SK-N-SH (cell line): ENCODE results near the gene ZBTB5.

Source experiments
- CHD2 ChIP-seq: fragments of 150-350 bp; IDR thresholded peaks from 2 replicates; pipeline ENCODE4 v1.6.1; 2018; ENCODE audit warnings: low read length; ENCODE audit not compliant: partially characterized antibody
- EP300 ChIP-seq, 2 experiments: IDR thresholded peaks; 2 replicates each; pipeline versions ENCODE4 v1.4.0 to v1.6.1; 2012; ENCODE audit warnings: borderline replicate concordance in 1 of 2, low read depth in 1 of 2, low read length in 1 of 2
- EZH2phosphoT487 ChIP-seq: fragments of 200-600 bp; sonication (generic); IDR thresholded peaks from 2 replicates; pipeline ENCODE4 v1.6.1; 2017; ENCODE audit warnings: low read depth, mixed run types, mild to moderate bottlenecking, antibody characterized with exemption, moderate library complexity, borderline replicate concordance
- GABPA ChIP-seq: IDR thresholded peaks from 2 replicates; pipeline ENCODE4 v1.4.0; 2012; ENCODE audit warnings: low read depth, mild to moderate bottlenecking
- POLR2AphosphoS5 ChIP-seq: IDR thresholded peaks from 2 replicates; pipeline ENCODE4 v1.6.1; 2012; ENCODE audit warnings: low read depth, low read length
- RAD21 ChIP-seq: IDR thresholded peaks from 2 replicates; pipeline ENCODE4 v1.6.1; 2012; ENCODE audit warnings: mild to moderate bottlenecking, low read length
- TAF1 ChIP-seq: IDR thresholded peaks from 2 replicates; pipeline ENCODE4 v1.6.1; 2012; ENCODE audit warnings: low read depth, mild to moderate bottlenecking, low read length, moderate library complexity, borderline replicate concordance
- YY1 ChIP-seq: IDR thresholded peaks from 2 replicates; pipeline ENCODE4 v1.4.0; 2012; ENCODE audit warnings: low read depth, mild to moderate bottlenecking
- TF ChIP-seq, protein P1 (sequence below): fragments of 200-600 bp; sonication (generic); IDR thresholded peaks from 2 replicates; pipeline ENCODE4 v1.6.1; 2017; ENCODE audit warnings: antibody characterized with exemption, mild to moderate bottlenecking, moderate library complexity
- TF ChIP-seq, protein P2 (sequence below): IDR thresholded peaks from 2 replicates; pipeline ENCODE4 v1.4.0; 2012; ENCODE audit warnings: low read depth
- TF ChIP-seq, protein P3 (sequence below): IDR thresholded peaks from 2 replicates; pipeline ENCODE4 v1.4.0; 2012; ENCODE audit warnings: low read depth, borderline replicate concordance
- TF ChIP-seq, protein P4 (sequence below): fragments of 150-350 bp; IDR thresholded peaks from 2 replicates; pipeline ENCODE4 v1.6.1; 2017; ENCODE audit warnings: antibody characterized with exemption, low read length, low read depth, borderline replicate concordance

DNA sequence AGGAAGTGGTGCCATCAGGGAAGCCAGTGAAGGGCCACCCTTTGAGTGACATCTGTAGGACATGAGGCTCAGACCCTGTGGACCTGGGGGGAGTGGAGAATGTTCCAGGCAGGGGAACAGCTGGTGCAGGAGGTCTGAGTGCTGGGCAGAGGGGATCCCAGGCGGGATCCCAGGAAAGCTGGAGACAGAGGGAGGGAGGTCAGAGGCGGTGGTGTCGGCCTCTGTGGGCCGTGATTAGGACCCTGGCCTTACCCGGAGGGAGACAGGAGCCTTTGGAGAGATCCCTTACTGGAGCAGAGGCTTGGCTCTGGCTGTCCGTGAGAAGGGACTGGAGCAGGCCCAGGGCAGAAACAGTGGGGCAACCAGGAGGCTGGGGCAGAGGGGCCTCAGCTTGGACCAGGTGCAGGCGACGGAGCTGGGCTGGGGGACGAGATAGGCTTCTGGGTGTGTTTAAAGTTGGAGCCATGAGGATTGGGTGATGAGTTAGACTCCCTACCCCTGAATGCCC lies 54.8 kb downstream of the ZBTB5 start:
- TF ChIP-seq YY1 (no peak), EP300 (IDR thresholded peaks at IDR 0.05; ENCODE audit: borderline replicate concordance in 1 of 2, low read depth in 1 of 2, low read length in 1 of 2) (no peak), CHD2 (no peak), RAD21 (no peak), POLR2AphosphoS5 (no peak), EZH2phosphoT487 (no peak), TAF1 (no peak), GABPA (no peak)
- TF ChIP-seq, protein P1, sequence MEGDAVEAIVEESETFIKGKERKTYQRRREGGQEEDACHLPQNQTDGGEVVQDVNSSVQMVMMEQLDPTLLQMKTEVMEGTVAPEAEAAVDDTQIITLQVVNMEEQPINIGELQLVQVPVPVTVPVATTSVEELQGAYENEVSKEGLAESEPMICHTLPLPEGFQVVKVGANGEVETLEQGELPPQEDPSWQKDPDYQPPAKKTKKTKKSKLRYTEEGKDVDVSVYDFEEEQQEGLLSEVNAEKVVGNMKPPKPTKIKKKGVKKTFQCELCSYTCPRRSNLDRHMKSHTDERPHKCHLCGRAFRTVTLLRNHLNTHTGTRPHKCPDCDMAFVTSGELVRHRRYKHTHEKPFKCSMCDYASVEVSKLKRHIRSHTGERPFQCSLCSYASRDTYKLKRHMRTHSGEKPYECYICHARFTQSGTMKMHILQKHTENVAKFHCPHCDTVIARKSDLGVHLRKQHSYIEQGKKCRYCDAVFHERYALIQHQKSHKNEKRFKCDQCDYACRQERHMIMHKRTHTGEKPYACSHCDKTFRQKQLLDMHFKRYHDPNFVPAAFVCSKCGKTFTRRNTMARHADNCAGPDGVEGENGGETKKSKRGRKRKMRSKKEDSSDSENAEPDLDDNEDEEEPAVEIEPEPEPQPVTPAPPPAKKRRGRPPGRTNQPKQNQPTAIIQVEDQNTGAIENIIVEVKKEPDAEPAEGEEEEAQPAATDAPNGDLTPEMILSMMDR: no peak
- TF ChIP-seq, protein P2, sequence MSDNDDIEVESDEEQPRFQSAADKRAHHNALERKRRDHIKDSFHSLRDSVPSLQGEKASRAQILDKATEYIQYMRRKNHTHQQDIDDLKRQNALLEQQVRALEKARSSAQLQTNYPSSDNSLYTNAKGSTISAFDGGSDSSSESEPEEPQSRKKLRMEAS: no peak
- TF ChIP-seq, protein P3, sequence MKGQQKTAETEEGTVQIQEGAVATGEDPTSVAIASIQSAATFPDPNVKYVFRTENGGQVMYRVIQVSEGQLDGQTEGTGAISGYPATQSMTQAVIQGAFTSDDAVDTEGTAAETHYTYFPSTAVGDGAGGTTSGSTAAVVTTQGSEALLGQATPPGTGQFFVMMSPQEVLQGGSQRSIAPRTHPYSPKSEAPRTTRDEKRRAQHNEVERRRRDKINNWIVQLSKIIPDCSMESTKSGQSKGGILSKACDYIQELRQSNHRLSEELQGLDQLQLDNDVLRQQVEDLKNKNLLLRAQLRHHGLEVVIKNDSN: no peak
- TF ChIP-seq, protein P4, sequence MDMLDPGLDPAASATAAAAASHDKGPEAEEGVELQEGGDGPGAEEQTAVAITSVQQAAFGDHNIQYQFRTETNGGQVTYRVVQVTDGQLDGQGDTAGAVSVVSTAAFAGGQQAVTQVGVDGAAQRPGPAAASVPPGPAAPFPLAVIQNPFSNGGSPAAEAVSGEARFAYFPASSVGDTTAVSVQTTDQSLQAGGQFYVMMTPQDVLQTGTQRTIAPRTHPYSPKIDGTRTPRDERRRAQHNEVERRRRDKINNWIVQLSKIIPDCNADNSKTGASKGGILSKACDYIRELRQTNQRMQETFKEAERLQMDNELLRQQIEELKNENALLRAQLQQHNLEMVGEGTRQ: no peak
